Measurements from ENCODE around the gene FRS2. TPM values are rescaled to one million over a fixed set of nuclear protein-coding genes. Genes with fewer than 3 reads are reported as not detected.
A peak's percentile ranks its signal among the peaks of the same experiment; 100 is the strongest.

FRS2 gene
- total and polyA plus RNA-seq, 9 of the 15 experiments (the other 6 are each of a cell fraction or from before 2014, with no cell fraction given) = 1.0 to 9.1 (median 6.0) TPM

- Histone ChIP-seq H3K9me1 (ENCODE audit: control insufficient read depth, insufficient read depth, low read length) (no peaks in the 10 kb centered on the region), H3K27me3 (ENCODE audit: control insufficient read depth in 2 of 2, insufficient read depth in 2 of 2, low read length in 2 of 2) (no peaks in the 10 kb centered on the region), H3K36me3 (ENCODE audit: control insufficient read depth, insufficient read depth, low read length) (peaks cover 3% of the 10 kb centered on the region; the same call in 1 of the 3 replicates), H4K20me1 (replicated peaks; ENCODE audit: control insufficient read depth, insufficient read depth, low read length) (peaks cover 11% of the 10 kb centered on the region; the same call in 1 of the 2 replicates), H3K79me2 (ENCODE audit: control insufficient read depth, insufficient read depth, low read length) (peaks cover 93% of the 10 kb centered on the region), H3K4me2 (ENCODE audit: insufficient read depth, low read length) (no peak overlapping the region), H3K9me3 (replicated peaks; ENCODE audit: control insufficient read depth, insufficient read depth, low read depth, low read length) (no peaks in the 10 kb centered on the region), H3K9ac (ENCODE audit: insufficient read depth in 1 of 2, low read depth in 2 of 2, low read length in 2 of 2) (no peak overlapping the region), H2AFZ (ENCODE audit: low read depth, low read length) (no peak overlapping the region), H3K4me1 (replicated peaks in 1 of 2; ENCODE audit: control insufficient read depth in 2 of 2, insufficient read depth in 2 of 2, low read length in 2 of 2) (peaks cover under 1 to 23% of the 10 kb centered on the region in 2 experiments), H3K27ac (ENCODE audit: extremely low read depth, low read depth, low read length) (no peak overlapping the region), H3K4me3 (no peak overlapping the region)
- in situ Hi-C loops (cut with MboI) (no loop called here), intact Hi-C loops (cut with micrococcal nuclease) (loop anchor here (10.0 kb wide), 1 partner anchor 121 kb away; the partner anchor contains the start of gene YEATS4)
- 0 out of 3 replicates have a peak, but pooled peaks have one; percentile 10 for ATAC-seq
- POLR2A ChIA-PET = no interaction called here
- no peak for FAIRE-seq
- DNase-seq (ENCODE audit: extremely low read depth in 1 of 4, low spot score in 3 of 4) = peak in 1 of 4 experiments; percentile 18
- TF ChIP-seq, protein P1, sequence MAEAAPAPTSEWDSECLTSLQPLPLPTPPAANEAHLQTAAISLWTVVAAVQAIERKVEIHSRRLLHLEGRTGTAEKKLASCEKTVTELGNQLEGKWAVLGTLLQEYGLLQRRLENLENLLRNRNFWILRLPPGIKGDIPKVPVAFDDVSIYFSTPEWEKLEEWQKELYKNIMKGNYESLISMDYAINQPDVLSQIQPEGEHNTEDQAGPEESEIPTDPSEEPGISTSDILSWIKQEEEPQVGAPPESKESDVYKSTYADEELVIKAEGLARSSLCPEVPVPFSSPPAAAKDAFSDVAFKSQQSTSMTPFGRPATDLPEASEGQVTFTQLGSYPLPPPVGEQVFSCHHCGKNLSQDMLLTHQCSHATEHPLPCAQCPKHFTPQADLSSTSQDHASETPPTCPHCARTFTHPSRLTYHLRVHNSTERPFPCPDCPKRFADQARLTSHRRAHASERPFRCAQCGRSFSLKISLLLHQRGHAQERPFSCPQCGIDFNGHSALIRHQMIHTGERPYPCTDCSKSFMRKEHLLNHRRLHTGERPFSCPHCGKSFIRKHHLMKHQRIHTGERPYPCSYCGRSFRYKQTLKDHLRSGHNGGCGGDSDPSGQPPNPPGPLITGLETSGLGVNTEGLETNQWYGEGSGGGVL (CRISPR knock-in tag; IDR thresholded peaks at IDR 0.05) = no peak
- BruUV-seq (replicated peaks) = no TSS peak
- CTCF ChIA-PET (ENCODE audit: low intra/inter-chr PET ratio) = interaction anchor here (0.7 kb wide), 1 partner anchor 1252 kb away, joined by 3 read pairs; no protein-coding TSS in a partner anchor
- WGBS (ENCODE audit: insufficient coverage, low coverage, missing lambda C conversion rate) = 59% methylated on average over 7 of the region's 7 CpGs
These were observed 5.2 kb downstream of the FRS2 start for GRCh38 chr12:69475237-69475975.

Data from K562 (cell line).